ENCODE measurements around the gene WDR44.

Gene WDR44

DNA sequence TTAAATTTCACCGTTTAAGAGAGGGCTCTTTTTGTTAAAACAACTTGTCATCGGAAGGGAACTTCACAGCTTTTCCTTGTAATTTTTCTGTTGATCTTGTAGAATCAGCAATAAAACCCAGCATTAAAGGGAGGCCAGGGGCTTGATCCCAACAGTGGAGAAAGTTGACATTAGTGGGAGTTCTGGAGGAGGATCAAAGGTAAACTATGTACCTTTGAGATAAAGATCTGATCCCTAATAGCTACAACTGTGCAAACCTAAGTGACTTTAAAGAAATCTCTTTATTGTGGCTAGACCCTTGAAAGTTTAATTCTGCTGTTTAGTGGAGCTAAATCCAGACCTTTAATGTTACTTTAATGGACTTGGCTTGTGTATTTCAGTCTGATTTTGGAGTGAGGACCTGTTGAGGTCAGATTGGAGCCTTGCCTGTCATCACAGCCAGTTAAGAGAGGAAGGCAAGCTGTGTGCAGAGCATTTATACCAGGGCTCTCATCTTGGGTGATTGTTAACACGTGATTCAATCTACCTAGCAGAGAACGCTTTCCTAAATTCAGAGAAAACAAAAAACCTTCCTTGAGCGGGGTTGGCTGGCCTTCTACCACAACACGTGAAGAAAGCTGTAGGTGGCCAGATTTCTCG lies 151.4 kb downstream of the WDR44 start:
- peaks cover 4% of the 10 kb centered on the region for H3K27me3 ChIP-seq (ENCODE audit: control insufficient read depth, insufficient read depth, low read length)
- H3K27ac ChIP-seq (ENCODE audit: low read length), result no peak overlapping the region
- H3K36me3 ChIP-seq (ENCODE audit: control insufficient read depth, insufficient read depth, low read length), result no peaks in the 10 kb centered on the region
- DNase-seq (ENCODE audit: low read depth, low spot score), result no peak
- H3K4me1 ChIP-seq (ENCODE audit: control insufficient read depth, insufficient read depth, low read length), result no peaks in the 10 kb centered on the region
- no peaks in the 10 kb centered on the region for H3K9me3 ChIP-seq (ENCODE audit: control insufficient read depth, insufficient read depth, low read length)
- no CpG with 5 or more reads among the region's 7 CpGs for WGBS (ENCODE audit: insufficient coverage, insufficient read length)
- no peak overlapping the region; the same call in 1 of the 2 replicates for H3K4me3 ChIP-seq (ENCODE audit: low read length)

DNA sequence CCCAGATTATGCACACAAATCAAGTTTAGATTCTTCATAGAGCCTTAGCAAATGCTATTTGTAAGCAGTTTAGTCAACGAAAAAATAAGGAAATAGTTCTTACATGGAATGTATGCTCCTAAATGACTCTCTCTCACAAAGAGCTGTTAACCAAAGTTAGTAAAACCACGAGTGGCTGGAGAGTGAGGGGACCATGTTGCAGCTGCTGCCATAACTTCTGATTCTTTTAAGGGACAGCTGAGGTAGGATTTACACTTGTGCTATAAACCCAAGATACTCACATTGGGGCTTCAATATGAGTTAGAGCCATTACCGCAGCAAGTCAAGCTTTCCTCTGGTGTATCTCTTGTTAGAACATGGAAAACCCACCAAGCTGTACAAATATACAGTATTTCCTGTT lies 152.4 kb downstream of the WDR44 start:
- Histone ChIP-seq H3K36me3 (ENCODE audit: control insufficient read depth, insufficient read depth, low read length) (no peaks in the 10 kb centered on the region), H3K4me3 (ENCODE audit: low read length) (no peak overlapping the region), H3K27me3 (ENCODE audit: control insufficient read depth, insufficient read depth, low read length) (peaks cover 4% of the 10 kb centered on the region), H3K9me3 (ENCODE audit: control insufficient read depth, insufficient read depth, low read length) (no peaks in the 10 kb centered on the region), H3K4me1 (ENCODE audit: control insufficient read depth, insufficient read depth, low read length) (no peaks in the 10 kb centered on the region), H3K27ac (ENCODE audit: low read length) (no peak overlapping the region)
- WGBS (ENCODE audit: insufficient coverage, insufficient read length), result no CpG with 5 or more reads among the region's 3 CpGs
- no peak for DNase-seq (ENCODE audit: low read depth, low spot score)

DNA sequence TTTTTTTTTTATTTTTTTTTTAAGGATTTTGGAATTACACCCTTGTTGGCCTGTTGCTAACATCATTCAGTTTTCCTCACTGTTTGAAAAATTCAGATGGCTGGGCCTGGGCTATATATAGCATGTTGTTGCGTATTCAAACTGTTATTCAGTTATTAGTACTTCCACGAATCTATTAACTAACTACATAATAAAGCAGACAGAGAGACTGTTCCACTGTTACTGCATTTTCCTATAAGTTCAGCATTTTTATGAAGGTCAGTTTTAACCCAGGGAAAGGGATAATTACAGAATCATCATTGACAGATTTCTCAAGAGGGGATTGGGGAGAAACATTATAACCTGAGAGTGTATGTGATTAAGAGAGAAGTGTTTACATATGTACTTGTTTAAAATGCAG lies 152.8 kb downstream of the WDR44 start:
- no peaks in the 10 kb centered on the region for H3K4me1 ChIP-seq (ENCODE audit: control insufficient read depth, insufficient read depth, low read length)
- DNase-seq (ENCODE audit: low read depth, low spot score), result no peak
- no CpG with 5 or more reads among the region's 2 CpGs for WGBS (ENCODE audit: insufficient coverage, insufficient read length)
- H3K4me3 ChIP-seq (ENCODE audit: low read length), result no peak overlapping the region
- no peak overlapping the region for H3K27ac ChIP-seq (ENCODE audit: low read length)
- H3K27me3 ChIP-seq (ENCODE audit: control insufficient read depth, insufficient read depth, low read length), result peaks cover 4% of the 10 kb centered on the region
- H3K36me3 ChIP-seq (ENCODE audit: control insufficient read depth, insufficient read depth, low read length), result no peaks in the 10 kb centered on the region
- no peaks in the 10 kb centered on the region for H3K9me3 ChIP-seq (ENCODE audit: control insufficient read depth, insufficient read depth, low read length)

DNA sequence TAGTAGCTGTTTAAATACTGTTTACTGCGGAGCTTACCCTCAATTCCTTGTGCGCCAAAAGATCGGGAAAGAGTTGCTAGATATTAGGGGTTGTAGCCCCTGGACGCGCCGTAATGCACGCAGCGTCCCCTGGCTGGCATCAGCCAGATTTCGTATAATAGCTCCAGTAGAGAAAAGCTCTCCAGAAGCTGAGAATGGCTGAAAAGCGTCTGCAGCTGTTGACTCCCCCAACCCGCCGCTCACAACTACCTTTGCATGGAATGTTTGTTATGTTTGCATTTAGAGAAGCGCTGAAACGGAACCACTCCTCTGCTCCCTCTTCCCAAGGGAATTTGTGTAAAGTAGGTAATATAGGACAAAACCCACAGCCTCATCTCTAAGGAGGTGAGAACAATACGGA lies 153.4 kb downstream of the WDR44 start:
- H3K36me3 ChIP-seq (ENCODE audit: control insufficient read depth, insufficient read depth, low read length), result no peaks in the 10 kb centered on the region
- H3K27ac ChIP-seq (ENCODE audit: low read length), result no peak overlapping the region
- H3K4me3 ChIP-seq (ENCODE audit: low read length), result no peak overlapping the region
- no peaks in the 10 kb centered on the region for H3K9me3 ChIP-seq (ENCODE audit: control insufficient read depth, insufficient read depth, low read length)
- no peak for DNase-seq (ENCODE audit: low read depth, low spot score)
- H3K4me1 ChIP-seq (ENCODE audit: control insufficient read depth, insufficient read depth, low read length), result no peaks in the 10 kb centered on the region
- WGBS (ENCODE audit: insufficient coverage, insufficient read length), result no CpG with 5 or more reads among the region's 15 CpGs
- H3K27me3 ChIP-seq (ENCODE audit: control insufficient read depth, insufficient read depth, low read length), result peaks cover 4% of the 10 kb centered on the region
